Naive thymus-derived CD8-positive, alpha-beta T cell (primary cell): ENCODE measurements around the gene GABRG3. TPM values are rescaled to one million over a fixed set of nuclear protein-coding genes. Genes with fewer than 3 reads are reported as not detected.

Source experiments
- ATAC-seq, 2 donors: fragments of 150-1000 bp; cut with Tn5 transposase in 1 of 2; sonication (Bioruptor Pico), chemical (Tn5 transposase) in 1 of 2; 1 replicate in 1 of 2; 2 replicates in 1 of 2; pipeline ENCODE4 v1.10.0; 2021; ENCODE audit warnings: mild to moderate bottlenecking in 2 of 2, moderate library complexity in 2 of 2
- POLR2A ChIA-PET: fragments of 350-600 bp; sonication (Branson Sonifier 250); formaldehyde crosslinking; loops from one replicate; lab custom pipeline; 2021; ENCODE audit warnings: antibody characterized with exemption; lab: Charles Lee
- DNase-seq, 10 donors: peaks; one replicate each; pipeline versions ENCODE4 v3.0.0 to v3.0.0-alpha.2; 2020 to 2022
- H3K27ac Mint-ChIP-seq, 10 donors: one replicate each; pipeline ENCODE4 v1.8.0; 2020 to 2022; ENCODE audit warnings: mild to moderate bottlenecking in 10 of 10, mixed read lengths in 10 of 10, moderate library complexity in 4 of 10, inconsistent platforms in 1 of 10
- H3K27me3 Mint-ChIP-seq, 5 donors: one replicate each; pipeline ENCODE4 v1.8.0; 2021 to 2022; ENCODE audit warnings: mixed read lengths in 5 of 5
- H3K36me3 Mint-ChIP-seq, 3 donors: one replicate each; pipeline ENCODE4 v1.8.0; 2020 to 2022; ENCODE audit warnings: mixed read lengths in 3 of 3, mild to moderate bottlenecking in 2 of 3, inconsistent platforms in 1 of 3
- H3K4me1 Mint-ChIP-seq, 4 donors: one replicate each; pipeline ENCODE4 v1.8.0; 2021 to 2022; ENCODE audit warnings: mixed read lengths in 4 of 4
- H3K4me3 Mint-ChIP-seq, 10 donors: one replicate each; pipeline ENCODE4 v1.8.0; 2020 to 2022; ENCODE audit warnings: mild to moderate bottlenecking in 10 of 10, mixed read lengths in 10 of 10, moderate library complexity in 6 of 10, inconsistent platforms in 1 of 10
- H3K9me3 Mint-ChIP-seq, 9 donors: one replicate each; pipeline ENCODE4 v1.8.0; 2020 to 2022; ENCODE audit warnings: mixed read lengths in 9 of 9, mild to moderate bottlenecking in 3 of 9, inconsistent platforms in 1 of 9, moderate library complexity in 1 of 9
- polyA plus RNA-seq, 3 donors: library from polyadenylated mRNA; unstranded; fragments of 300-500 nt; fragmentation: Illumina TruSeq; gene quantifications; one replicate each; pipeline ENCODE4 v1.2.3, GENCODE V29; 2021
- total RNA-seq, 8 experiments: library from RNA in 2 of 8; stranded (reverse) in 2 of 8; gene quantifications; one replicate each; pipeline ENCODE4 v1.2.3 and lab custom pipeline; 2021 to 2026

The GABRG3 gene
- total and polyA plus RNA-seq, 5 experiments from 2014 or later: not detected

DNA sequence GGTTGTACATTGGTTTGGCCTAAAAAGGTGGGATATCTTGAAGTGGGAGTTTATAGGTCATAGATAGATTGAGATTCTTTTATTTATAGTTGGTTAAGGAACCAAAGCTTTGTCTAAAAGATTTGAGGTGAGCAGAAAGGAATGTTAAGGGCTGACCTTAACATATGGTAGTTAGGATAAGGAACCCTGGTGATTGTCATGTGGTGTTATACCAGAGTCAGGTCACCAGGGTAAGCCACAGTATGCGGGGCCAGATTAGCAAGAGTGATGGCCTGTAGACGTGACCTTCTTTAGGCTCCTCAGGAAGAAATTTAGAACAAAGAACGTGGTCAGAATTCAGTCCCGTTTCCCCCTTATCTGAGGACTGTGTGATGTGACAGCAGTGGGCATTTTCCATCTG lies 249.2 kb downstream of the GABRG3 start:
- Mint-ChIP-seq H3K27ac (no peak overlapping the region), H3K36me3 (no peaks in the 10 kb centered on the region), H3K4me1 (no peaks in the 10 kb centered on the region), H3K27me3 (no peaks in the 10 kb centered on the region), H3K9me3 (peaks cover 0 to 28% (median 2%) of the 10 kb centered on the region in 9 donors), H3K4me3 (no peak overlapping the region)
- DNase-seq (no peak), ATAC-seq (no peak)
- POLR2A ChIA-PET: no interaction called here

DNA sequence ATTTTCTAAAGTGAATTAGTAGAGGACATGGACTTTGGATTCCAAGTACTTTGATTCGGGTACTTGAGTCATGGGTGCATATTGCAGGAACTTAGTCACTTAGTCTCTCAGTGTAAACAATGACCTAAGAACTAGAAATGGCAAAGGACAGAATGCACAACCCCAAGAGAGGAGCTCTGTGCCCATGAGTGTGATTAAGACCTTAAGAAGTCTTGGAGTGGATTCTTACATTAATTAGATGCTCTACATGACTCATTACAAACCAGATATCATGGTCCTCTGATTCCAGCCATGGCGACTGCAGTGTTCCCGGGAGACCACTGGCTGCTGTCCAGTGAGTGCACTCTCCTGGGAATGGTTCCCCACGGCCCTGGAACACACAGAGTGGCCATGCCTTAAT lies 251.5 kb downstream of the GABRG3 start:
- H3K36me3 Mint-ChIP-seq: no peaks in the 10 kb centered on the region
- no peaks in the 10 kb centered on the region for H3K4me1 Mint-ChIP-seq
- DNase-seq: no peak
- H3K27ac Mint-ChIP-seq: no peak overlapping the region
- no peak overlapping the region for H3K4me3 Mint-ChIP-seq
- peaks cover 0 to 6% (median 0%) of the 10 kb centered on the region in 5 donors for H3K27me3 Mint-ChIP-seq
- POLR2A ChIA-PET: no interaction called here
- ATAC-seq: no peak
- H3K9me3 Mint-ChIP-seq: peaks cover 0 to 18% (median 6%) of the 10 kb centered on the region in 9 donors

DNA sequence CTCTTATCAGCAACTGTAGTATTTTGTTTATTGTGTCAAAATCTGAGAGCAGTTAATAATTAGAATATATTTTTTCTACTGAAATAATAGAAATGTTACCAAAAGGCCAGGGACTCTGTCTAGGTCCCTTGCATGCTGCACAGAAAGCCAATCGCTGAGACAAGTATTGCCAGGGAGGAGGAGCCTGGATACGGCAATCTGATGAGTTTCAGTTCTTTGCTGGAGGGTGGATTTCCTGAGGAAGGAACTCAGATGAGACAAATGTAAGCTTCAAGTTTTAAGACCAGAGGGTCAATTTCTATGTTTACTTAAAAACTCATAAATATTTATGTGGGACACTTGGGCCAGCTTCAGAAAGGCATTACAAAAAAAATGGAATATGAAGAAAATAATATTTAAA lies 252.2 kb downstream of the GABRG3 start:
- H3K36me3 Mint-ChIP-seq: no peaks in the 10 kb centered on the region
- no peaks in the 10 kb centered on the region for H3K4me1 Mint-ChIP-seq
- H3K4me3 Mint-ChIP-seq: no peak overlapping the region
- no peak overlapping the region for H3K27ac Mint-ChIP-seq
- peaks cover 0 to 16% (median 6%) of the 10 kb centered on the region in 9 donors for H3K9me3 Mint-ChIP-seq
- peaks cover 0 to 6% (median 0%) of the 10 kb centered on the region in 5 donors for H3K27me3 Mint-ChIP-seq
- POLR2A ChIA-PET: no interaction called here
- DNase-seq: no peak
- ATAC-seq: no peak

DNA sequence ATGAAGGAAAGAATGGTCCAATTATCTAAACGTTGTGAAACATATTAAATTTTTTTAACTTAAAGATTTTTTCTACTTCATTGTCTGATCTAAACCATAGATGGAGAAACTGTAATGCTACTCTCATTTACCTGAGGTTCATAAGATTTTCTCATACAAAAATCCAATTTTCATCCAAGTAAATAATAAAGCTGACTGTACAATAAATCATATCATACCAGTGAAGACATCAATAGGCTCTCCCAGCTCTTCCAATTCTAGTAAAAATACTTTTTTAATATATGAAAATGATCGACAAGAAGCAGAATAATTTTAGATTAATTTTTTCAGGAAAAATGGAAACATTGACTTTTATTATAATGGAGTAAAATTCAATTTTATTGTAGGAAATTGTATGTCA lies 260.8 kb downstream of the GABRG3 start:
- no peak for ATAC-seq
- H3K27me3 Mint-ChIP-seq: peaks cover 0 to 2% (median 0%) of the 10 kb centered on the region in 5 donors
- H3K36me3 Mint-ChIP-seq: no peaks in the 10 kb centered on the region
- no peak for DNase-seq
- H3K4me3 Mint-ChIP-seq: no peak overlapping the region
- H3K9me3 Mint-ChIP-seq: peaks cover 0 to 13% (median 3%) of the 10 kb centered on the region in 9 donors
- POLR2A ChIA-PET: no interaction called here
- H3K27ac Mint-ChIP-seq: no peak overlapping the region
- no peaks in the 10 kb centered on the region for H3K4me1 Mint-ChIP-seq

DNA sequence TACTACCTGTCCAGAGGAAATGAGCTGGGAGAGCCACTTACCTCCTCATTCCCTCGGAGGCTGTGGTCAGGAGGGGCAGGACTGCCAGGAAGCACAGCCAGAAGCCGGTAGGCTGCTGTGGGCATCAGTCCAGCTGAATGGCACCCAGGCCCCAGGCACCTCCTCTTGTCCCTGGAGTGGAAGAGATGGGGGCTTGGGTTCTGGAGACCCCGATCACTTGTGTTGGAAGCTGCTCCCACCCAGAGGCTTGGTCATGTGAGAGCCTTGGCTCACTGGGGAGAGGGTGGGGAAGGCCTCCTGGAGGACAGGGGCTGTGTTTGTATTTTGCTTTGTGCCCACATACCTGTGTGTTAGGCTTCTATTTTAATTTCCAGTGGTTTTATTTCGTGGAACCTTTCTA lies 261.9 kb downstream of the GABRG3 start:
- POLR2A ChIA-PET: no interaction called here
- ATAC-seq: no peak
- no peak for DNase-seq
- peaks cover 0 to 5% (median 0%) of the 10 kb centered on the region in 5 donors for H3K27me3 Mint-ChIP-seq
- H3K4me3 Mint-ChIP-seq: no peak overlapping the region
- H3K36me3 Mint-ChIP-seq: no peaks in the 10 kb centered on the region
- H3K9me3 Mint-ChIP-seq: peaks cover 0 to 20% (median 3%) of the 10 kb centered on the region in 9 donors
- H3K27ac Mint-ChIP-seq: no peak overlapping the region
- no peaks in the 10 kb centered on the region for H3K4me1 Mint-ChIP-seq

DNA sequence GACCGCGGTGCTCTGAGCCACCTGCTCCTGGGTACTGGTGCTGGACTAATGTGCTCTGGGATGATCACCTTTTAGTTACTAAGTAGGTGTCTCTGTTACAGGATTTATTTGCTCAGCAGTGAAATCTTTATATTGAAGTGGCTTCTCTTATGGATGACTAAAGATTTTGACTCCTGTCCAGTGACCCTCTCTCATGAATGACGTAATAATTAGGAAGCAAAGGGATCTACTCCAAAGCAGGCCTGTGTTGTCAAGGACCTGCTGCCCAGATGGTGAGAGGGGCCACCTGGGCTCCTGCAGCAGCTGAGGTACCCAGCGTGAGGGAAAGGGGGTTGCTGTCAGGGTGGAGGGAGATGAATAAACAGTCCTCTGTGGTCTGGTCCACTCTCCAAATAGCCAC lies 263.6 kb downstream of the GABRG3 start:
- no peak overlapping the region for H3K4me3 Mint-ChIP-seq

DNA sequence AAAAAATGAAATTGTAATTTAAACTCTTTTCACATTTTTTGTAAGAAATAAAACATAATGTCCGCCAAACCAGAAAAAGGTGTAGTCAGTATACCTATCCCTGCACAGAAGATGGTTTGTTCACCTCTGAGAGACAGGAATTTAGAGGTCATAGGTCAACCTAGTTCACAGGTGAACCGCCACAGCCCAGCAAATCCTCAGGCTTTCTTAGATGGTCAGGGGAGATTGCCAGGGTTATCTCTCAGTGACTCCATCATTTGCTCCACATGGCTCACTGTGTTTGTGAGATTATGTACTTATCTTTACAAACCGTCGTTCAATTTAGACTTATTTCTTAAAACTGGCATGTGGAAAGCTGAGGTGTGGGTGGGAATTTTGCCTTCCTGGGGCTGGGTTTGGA lies 264.2 kb downstream of the GABRG3 start:
- H3K4me3 Mint-ChIP-seq: no peak overlapping the region
- H3K27me3 Mint-ChIP-seq: peaks cover 0 to 5% (median 0%) of the 10 kb centered on the region in 5 donors
- no peaks in the 10 kb centered on the region for H3K36me3 Mint-ChIP-seq
- H3K4me1 Mint-ChIP-seq: no peaks in the 10 kb centered on the region
- H3K9me3 Mint-ChIP-seq: peaks cover 0 to 13% (median 2%) of the 10 kb centered on the region in 9 donors
- ATAC-seq (no peak), DNase-seq (no peak)
- H3K27ac Mint-ChIP-seq: no peak overlapping the region
- POLR2A ChIA-PET: no interaction called here

More for the DNA sequence above, 263.6 kb downstream of the GABRG3 start:
- no peak for ATAC-seq
- no peak for DNase-seq
- POLR2A ChIA-PET: no interaction called here
- H3K27ac Mint-ChIP-seq: no peak overlapping the region
- peaks cover 0 to 5% (median 0%) of the 10 kb centered on the region in 5 donors for H3K27me3 Mint-ChIP-seq
- H3K9me3 Mint-ChIP-seq: peaks cover 0 to 16% (median 2%) of the 10 kb centered on the region in 9 donors
- no peaks in the 10 kb centered on the region for H3K36me3 Mint-ChIP-seq
- H3K4me1 Mint-ChIP-seq: no peaks in the 10 kb centered on the region

DNA sequence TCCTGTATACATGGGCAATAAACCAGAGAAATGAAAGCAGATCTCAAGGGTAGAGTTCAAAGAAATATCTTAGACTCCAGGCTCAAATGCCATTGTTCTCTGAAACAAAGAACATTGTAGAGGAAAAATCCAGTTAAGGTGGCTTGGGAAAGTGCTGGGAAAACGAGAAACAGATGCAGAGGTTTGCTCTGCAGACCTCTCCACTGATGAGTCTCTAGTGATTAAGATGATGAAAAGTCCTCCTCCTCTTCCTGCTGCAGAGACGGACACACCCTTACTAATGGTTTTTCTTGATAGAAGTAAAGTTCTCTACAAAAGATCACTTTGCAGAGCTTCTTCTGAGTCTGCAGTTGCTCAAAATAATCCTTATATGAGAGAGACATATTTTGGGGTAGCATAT lies 264.7 kb downstream of the GABRG3 start:
- H3K27me3 Mint-ChIP-seq: peaks cover 0 to 5% (median 0%) of the 10 kb centered on the region in 5 donors
- no peak overlapping the region for H3K27ac Mint-ChIP-seq
- H3K36me3 Mint-ChIP-seq: no peaks in the 10 kb centered on the region
- H3K4me3 Mint-ChIP-seq: no peak overlapping the region
- ATAC-seq (no peak), DNase-seq (no peak)
- no peaks in the 10 kb centered on the region for H3K4me1 Mint-ChIP-seq
- POLR2A ChIA-PET: no interaction called here
- H3K9me3 Mint-ChIP-seq: peaks cover 0 to 13% (median 2%) of the 10 kb centered on the region in 9 donors

DNA sequence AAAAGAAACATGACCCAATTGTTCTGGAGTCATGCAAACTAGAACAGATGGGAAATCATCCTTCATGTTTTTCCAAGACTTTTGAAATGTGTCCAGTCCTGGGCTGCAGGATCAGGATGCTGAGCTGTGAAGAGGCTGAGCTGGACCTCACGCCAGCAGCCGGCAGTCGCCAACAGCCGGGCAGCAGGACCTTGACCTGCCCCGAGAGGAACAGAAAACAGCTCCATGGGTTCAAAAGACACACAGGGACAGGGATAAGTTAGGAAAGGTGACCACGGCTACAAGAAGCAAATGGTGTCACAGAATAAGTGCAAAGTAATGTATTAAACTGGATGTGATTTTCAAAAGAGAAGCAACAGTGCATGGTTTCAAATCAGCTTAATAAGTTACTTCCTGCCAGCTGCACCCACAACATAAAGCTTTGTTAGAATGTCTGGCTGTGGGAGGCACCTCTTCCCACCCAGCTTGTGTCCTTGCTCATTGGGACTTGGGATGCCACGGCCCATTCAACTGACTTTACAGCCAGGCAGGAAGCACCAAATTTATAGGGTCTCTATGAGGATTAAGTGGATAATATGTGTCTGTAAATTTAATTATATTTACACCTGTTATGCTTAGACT lies 266.4 kb downstream of the GABRG3 start:
- DNase-seq (no peak), ATAC-seq (no peak)
- Mint-ChIP-seq H3K4me3 (no peak overlapping the region), H3K36me3 (no peaks in the 10 kb centered on the region), H3K9me3 (peaks cover 0 to 13% (median 0%) of the 10 kb centered on the region in 9 donors), H3K27ac (no peak overlapping the region), H3K4me1 (no peaks in the 10 kb centered on the region), H3K27me3 (peaks cover 0 to 5% (median 0%) of the 10 kb centered on the region in 5 donors)
- POLR2A ChIA-PET: no interaction called here

DNA sequence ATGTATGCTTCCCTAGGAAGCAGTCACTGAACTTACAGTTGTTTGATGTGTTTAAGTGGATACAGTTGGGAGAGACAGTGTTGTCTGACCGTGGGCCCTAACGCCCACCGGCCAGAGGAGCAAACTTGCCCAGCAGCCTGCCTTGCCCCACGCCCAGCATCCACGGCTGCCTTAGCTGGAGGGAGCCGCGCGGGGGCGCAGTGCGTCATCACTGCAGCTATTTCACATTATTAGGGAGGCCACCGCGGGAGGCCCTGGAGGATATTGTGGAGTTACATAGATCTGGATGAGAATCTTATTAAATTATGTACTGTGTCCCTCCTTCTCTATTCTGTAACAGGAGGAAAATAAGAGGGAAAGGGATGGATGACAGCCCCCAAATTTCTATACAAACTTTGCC lies 267.2 kb downstream of the GABRG3 start:
- Mint-ChIP-seq H3K36me3 (no peaks in the 10 kb centered on the region), H3K4me3 (no peak overlapping the region), H3K27me3 (peaks cover 0 to 8% (median 0%) of the 10 kb centered on the region in 5 donors), H3K27ac (no peak overlapping the region), H3K9me3 (peaks cover 0 to 15% (median 3%) of the 10 kb centered on the region in 9 donors), H3K4me1 (no peaks in the 10 kb centered on the region)
- DNase-seq (no peak), ATAC-seq (no peak)
- POLR2A ChIA-PET: no interaction called here

DNA sequence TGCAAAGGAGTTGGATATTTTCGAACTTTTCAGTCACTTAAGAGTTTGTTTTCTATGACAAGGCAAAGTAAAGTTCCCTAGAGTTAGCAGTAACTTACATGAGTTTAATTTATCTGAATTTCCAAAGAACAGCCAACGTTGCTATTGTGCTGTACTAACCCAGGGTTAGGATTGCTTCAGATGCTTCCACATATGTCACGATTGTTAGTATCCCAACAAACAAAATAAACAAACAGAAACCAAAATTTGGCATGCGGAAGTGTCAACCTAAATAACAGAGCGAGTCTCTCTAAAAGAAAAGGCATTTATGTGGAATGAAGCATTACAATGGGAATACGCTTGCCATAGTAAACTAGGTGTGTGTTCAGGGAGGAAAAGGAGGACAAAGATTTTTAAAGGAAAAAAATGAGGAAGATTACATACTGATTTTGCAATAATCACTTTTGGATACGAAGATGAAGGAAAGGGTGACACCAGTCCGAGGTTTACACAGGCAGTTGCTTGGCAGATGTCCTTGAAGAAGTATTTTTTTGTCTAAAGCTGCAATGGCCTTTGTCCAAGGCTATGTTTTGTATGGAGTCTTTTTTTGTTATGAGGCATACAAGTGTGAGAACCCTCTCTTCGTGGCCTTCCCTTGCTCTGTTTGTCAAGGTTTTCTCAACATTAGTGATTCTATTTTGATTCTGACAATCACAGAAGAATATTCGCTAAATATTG lies 267.9 kb downstream of the GABRG3 start:
- H3K27ac Mint-ChIP-seq: no peak overlapping the region
- ATAC-seq: no peak
- H3K4me1 Mint-ChIP-seq: no peaks in the 10 kb centered on the region
- no peak overlapping the region for H3K4me3 Mint-ChIP-seq
- POLR2A ChIA-PET: no interaction called here
- no peak for DNase-seq
- no peaks in the 10 kb centered on the region for H3K36me3 Mint-ChIP-seq
- H3K27me3 Mint-ChIP-seq: peaks cover 0 to 9% (median 0%) of the 10 kb centered on the region in 5 donors
- H3K9me3 Mint-ChIP-seq: peaks cover 0 to 18% (median 3%) of the 10 kb centered on the region in 9 donors

DNA sequence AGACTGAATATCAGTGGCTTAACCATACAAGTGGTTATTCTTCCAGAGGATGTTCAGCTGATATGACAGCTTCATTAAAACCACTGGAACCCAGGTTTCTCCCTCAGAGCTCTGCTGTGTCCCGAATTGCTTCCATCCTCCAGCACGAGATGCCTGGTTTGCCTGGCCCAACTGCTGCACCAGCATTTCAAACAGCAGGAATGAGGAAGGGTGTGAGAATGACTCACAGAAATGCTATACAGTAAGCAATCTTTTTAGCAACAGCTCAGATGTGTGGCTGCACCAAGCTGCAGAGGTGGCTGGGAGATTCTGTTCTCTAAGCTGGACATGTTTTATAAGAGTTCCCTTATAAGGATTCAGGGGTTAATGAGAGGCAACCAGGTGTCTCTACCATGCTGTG lies 271.0 kb downstream of the GABRG3 start:
- peaks cover 0 to 15% (median 3%) of the 10 kb centered on the region in 9 donors for H3K9me3 Mint-ChIP-seq
- POLR2A ChIA-PET: no interaction called here
- DNase-seq: no peak
- peaks cover 0 to 6% (median 0%) of the 10 kb centered on the region in 5 donors for H3K27me3 Mint-ChIP-seq
- no peaks in the 10 kb centered on the region for H3K4me1 Mint-ChIP-seq
- H3K4me3 Mint-ChIP-seq: no peak overlapping the region
- no peaks in the 10 kb centered on the region for H3K36me3 Mint-ChIP-seq
- H3K27ac Mint-ChIP-seq: no peak overlapping the region
- ATAC-seq: no peak

DNA sequence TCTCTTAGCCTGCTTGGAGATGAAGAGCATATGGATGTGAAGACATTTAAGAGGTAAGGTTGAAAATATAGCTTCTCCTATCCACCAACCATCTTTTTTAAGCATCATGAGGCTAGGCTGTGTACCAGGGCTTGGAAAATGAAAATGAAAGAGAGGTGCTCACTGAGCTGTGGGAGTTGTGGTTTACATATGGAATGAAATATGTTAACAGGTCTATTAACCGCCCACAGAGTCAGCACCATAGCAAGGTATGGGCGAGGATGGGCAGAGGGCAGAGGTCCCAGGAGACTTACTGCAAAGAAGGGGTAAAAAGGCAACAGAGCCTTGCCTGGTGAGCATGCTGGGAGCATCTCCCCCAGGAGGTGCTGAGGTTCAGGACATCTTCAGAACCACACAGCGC lies 273.1 kb downstream of the GABRG3 start:
- ATAC-seq (no peak), DNase-seq (no peak)
- Mint-ChIP-seq H3K36me3 (no peaks in the 10 kb centered on the region), H3K27me3 (peaks cover 0 to 7% (median 0%) of the 10 kb centered on the region in 5 donors), H3K27ac (no peak overlapping the region), H3K4me1 (no peaks in the 10 kb centered on the region), H3K4me3 (no peak overlapping the region), H3K9me3 (peaks cover 0 to 12% (median 4%) of the 10 kb centered on the region in 9 donors)
- POLR2A ChIA-PET: no interaction called here
